Renal cortex interstitium (tissue), 11 donors: ENCODE measurements around the gene MYO18B. TPM values are rescaled to one million over a fixed set of nuclear protein-coding genes. Genes with fewer than 3 reads are reported as not detected.

Experiments used
- DNase-seq, 11 donors: peaks; one replicate each; pipeline ENCODE4 v3.0.0-alpha.2; 2013; ENCODE audit warnings: low read depth in 9 of 11, low spot score in 4 of 11; ENCODE audit errors: extremely low read depth in 1 of 11
- polyA plus RNA-seq, 3 donors: library from polyadenylated mRNA; unstranded; fragments of 120-200 nt; gene quantifications; one replicate each; pipeline ENCODE4 v1.2.1, GENCODE V29; 2013; ENCODE audit not compliant: insufficient read length in 3 of 3

Gene MYO18B
- polyA plus RNA-seq, 3 donors, result 0.07 to 0.16 (median 0.15) TPM

DNA sequence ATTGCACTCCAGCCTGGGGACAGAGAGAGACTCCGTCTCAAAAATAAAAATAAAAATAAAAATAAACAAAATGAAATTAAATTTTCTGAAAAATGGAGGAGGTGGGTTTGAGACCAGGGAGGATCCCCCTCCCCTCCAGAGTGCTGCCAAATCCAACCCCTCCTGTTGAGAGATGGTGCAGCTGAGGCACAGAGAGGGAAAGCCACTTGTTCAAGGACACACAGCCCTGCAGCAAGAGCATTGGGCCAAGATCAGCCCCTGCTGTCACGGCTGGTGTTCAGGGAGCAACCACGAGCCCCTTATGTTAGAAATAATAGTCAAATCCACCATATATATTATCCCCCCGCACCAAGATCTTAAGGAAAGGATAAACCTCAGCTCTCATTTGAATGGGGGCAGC is 2.7 kb downstream of the MYO18B start:
- DNase-seq, result no peak

DNA sequence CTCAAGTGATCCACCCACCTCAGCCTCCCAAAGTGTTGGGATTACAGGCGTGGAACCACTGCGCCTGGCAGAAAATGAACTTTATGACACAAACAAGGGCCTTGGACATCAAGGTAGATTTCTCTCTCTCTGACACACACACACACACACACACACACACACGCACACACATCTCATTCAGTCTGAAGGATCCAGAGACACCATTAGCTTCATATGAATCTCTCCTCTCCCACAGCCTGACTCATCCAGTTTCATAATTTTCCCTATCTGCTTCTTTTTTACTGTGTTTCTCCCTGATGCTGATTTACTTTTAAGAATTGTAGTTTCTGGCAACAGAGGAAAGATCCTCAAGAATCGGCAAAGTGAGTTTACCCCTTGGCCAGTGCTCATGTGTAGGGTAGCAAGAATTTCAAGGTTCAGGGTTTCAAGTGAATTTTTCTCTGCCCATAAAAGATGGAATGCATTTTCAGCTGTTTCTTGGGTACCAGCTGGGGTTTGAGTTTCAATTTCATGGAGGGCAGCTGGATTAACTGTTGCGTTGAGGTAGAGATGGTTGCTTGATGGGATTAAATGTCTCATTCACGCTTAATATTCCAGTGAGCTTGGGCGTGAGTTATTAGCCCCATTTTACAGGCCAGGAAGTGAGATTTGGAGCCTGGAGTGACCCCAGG is 3.5 kb downstream of the MYO18B start:
- DNase-seq, result no peak

DNA sequence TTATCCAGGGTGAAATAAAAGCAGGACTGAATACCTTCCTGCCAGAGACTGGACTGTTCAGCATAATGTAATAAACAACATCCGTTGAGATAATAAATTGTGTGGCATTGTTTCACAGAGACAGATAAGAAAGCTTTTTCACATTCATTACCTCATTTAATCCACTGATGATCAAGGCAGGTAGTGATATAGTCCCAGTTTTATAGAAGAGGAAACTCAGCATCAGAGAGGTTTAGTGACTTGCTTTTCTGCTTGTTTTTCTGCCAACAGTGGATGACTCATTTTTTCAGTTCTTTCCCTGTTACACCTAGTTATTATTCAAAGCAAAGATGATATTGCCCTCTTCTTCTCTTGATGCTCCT is 4.0 kb downstream of the MYO18B start:
- DNase-seq, result no peak

DNA sequence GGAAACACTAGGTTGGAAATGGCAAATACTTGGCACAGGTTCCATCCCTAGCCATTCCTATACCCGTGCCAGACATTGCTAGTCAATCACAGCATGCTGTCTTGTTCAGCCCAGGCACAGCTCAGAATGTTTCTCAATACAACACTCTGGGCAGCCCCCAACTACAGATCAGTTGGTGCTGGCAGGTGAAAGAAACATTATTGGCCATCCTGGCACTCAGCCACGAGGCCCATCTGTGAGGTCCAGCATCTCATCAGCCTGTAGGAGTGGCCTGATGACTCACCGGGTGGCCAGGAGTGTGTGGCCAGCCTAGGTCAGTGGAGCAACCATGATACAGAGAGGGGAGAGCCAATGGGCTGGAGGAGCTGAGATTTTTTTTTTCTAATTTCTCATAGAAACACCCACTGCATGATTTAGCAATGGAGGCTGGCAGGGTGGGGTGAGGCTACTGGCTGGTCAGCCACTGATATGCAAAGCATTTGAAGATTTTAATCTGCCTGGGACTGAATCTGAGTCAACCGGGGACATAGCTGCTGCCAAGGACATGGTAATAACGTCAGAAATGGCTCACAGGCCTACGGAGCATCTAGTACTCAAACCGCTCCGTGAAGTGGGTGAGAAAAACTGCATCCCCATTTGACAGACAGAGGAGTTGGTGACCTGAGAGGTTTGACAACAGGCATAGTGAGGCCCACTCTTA is 5.4 kb downstream of the MYO18B start:
- no peak for DNase-seq

DNA sequence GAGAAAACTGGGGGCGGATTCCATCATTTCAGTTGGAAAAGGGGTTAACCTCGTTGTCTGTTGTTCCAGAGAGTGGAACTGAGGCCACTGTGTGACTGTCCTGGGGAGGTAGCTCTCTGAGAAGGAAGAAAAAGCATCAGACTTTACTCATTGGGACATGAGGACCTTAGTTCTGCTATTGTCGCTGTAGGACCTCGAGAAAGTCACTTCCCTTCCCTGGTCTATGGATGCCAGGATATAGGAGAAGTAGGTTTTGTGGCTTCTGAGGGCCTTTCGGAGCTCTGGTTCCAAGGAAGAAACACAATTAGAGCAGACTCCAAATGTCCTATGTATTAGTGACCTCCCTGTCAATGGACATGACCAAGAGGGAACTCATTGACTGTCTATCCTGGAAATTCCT is 6.2 kb downstream of the MYO18B start:
- DNase-seq, result no peak

DNA sequence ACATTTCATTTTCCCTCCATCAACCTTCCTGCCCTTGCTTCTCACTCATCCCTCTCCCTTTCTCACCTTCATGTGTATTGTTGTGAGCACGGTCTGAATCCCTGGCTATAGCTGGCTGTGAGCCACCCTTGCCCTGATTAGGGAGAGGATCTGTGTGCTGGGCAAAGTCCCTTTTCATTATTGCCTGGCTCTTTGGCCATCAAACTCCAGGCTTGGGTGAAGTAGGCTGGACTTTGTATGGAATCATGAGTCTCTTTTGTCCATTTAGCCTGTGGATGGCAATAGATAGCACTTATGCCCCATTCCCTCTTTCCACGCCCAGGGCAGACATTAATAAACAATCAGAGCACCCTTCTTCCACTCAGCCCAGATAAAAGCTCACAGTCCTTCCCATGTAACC is 6.7 kb downstream of the MYO18B start:
- no peak for DNase-seq

DNA sequence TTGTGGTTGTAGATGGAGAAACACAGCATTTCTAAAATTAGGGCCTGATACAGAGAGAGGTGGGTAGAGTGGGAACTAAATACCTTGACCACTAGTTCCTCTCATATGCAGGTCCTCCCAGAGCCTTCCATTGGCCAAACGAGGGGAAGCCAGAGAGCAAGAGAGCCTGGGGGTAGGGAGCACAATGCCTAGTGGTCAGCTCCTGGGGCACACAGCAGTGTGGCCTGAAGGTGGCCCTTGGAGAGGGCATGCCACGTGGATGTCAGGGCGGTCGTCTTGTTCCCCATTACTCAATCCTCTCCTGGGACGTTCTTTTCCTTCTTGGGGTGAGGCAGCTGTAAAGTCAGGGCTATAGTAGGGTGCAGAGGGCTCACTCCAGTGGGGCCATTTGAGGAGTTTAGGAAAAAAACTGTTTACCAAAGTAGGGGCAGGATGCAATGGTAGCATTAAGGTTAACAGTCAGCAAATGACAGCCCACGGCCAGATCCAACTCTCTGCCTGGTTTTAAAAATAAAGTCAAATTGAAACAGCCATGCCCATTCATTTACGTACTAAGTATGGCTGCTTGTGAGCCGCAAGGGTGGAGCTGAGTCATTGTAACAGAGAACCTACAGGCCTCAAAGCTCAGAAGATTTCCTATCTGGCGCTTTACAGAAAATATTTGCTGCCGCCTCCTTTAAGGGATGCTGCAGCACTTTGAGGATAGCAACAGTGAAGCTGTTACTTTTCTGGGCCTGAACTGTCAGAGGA is 7.6 kb downstream of the MYO18B start:
- DNase-seq, result no peak

DNA sequence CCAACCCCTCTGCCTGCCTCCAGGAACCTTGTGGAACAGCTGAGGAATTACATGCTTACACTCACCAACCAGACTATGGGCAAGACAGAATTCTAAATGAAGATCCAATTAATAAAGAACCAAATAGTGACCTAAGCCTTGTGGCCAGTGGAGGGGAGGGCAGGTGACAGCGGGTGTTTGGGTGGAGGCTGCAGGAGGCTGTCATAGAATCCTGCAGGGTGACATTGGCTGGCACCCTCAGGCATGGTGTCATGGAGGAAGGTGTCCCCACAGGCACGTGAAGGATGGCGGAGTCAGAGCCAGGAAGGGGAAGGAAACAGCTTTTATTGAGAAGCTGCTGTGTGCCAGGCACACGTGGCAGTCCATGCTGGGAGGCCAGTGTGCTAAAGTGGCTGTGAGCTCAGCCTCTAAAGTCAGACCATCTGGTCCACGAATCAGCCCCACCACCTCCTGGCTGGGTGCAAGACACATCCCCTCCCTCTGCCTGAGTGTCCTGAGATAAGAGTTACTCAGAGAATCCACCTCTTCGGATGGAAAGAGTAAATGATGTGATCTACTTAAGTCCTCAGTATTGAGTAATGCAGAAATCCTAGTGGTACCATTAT is 8.7 kb downstream of the MYO18B start:
- DNase-seq, result no peak

DNA sequence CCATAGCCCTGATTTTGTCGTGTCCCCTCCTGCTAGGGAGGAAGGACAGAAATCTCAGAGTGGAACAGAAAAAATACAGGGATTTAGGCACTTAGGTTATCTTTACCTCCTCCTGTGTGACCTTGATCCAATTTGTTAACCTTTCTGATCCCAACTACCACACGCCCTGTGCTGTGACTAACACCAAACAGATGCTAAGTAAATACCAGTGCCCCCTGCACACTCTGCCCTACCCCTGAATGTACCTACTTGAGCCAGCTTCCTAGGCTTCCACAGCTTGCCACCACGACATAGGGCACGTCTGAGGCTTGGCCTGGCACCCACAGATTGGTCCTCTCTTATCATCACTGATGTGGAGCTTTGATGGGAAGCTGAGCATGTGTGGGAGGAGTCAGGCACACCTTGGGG is 9.2 kb downstream of the MYO18B start:
- no peak for DNase-seq

DNA sequence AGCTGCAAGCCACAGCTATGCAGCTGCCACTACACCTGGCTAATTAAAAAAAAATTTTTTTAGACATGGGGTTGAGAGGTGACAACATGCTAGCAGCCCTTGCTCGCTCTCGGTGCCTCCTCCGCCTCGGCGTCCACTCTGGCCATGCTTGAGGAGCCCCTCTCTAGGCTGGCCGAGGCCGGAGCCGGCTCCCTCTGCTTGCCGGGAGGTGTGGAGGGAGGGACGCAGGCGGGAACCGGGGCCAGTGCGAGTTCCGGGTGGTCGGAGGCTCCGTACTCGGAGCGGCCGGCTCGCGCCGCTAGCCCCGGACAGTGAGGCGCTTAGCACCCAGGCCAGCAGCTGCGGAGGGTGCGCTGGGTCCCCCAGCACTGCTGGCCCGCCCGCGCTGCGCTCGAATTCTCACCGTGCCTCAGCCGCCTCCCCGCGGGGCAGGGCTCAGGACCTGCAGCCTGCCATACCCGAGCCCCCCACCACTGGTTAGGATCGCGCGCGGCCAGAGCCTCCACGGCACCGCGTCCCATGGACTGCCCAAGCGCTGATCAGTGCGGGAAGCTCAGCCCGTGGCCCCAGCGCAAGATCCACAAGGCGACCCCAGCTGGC is 10.7 kb downstream of the MYO18B start:
- no peak for DNase-seq

DNA sequence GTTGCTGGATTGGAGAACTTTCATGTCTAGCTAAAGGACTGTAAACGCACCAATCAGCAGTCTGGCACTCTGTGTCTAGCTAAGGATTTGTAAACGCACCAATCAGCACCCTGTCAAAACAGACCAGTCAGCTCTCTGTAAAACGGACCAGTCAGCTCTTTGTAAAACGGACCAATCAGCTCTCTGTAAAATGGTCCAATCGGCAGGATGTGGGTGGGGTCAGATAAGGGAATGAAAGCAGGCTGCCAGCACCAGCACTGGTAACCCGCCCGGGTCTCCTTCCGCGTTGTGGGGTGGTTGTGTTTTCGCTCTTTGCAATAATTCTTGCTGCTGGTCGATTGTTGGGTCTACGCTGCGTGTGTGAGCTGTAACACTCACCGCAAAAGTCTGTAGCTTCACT is 11.3 kb downstream of the MYO18B start:
- DNase-seq, result no peak

DNA sequence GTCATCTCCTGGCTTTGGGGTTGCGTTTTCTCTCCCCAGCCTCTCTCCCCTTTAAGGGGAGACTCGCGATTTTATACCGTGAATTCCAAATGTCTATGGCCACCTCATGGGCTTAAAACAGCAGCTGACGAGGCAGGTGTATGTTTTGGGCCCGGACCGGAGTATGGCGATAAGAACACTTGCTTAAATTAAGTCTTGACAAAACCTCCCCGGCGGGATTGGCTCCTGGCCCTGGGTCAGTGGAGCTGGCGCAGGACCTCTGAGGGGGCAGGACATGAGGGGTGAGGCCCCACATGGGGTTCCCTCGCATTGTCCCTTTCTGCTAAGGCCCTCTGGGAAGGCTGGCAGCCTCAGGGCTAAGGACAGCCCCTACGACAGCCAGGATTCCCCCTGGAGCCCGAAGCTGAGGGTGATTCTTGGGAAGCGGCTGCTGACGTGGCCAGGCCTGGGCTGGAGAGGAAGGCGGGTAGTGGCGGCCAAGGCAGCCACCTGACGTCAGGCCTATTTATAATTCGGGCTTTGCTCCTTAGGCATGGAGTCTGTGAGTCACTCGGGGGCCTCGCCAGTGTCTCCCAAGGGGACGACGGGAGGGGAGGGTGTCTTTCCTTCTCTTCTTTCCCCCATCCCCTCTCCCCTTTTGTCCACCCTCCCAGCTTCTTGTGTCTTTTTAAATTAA is 12.7 kb downstream of the MYO18B start:
- DNase-seq, result no peak

DNA sequence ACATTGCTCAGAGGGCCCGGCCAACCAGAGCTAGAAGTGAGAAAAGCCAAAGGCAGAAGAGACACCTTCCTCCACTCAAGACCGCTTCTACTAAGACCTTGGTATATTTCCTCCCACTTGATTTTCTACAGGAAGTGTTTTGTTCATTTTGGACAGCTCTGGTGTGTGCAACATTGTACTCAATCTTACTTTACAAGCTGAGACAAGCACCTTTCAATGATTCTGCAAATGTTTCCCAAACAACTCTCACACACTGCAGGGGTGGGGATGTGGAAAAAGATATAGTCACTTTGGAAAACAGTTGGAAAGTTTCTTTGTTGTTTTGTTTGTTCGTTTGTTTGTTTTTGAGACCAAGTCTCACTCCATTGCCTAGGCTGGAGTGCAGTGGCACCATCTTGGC is 15.7 kb downstream of the MYO18B start:
- no peak for DNase-seq

DNA sequence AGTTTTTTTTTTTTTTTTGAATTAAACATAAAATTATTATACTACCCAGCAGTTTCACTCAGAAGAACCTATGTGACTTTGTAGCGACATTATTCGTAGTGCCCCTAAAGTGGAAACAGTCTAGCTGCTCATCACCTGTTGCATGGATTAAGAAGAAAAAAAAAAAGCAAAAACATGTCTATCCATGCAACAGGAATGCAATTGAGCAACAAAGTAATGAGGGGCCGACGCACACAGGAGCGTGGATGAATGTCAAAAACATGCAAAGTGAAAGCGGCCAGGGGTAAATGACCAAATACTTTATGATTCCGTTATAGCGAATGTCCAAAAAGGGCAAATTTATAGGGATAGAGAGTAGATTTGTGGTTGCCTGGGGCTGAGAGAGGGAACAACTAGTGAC is 16.3 kb downstream of the MYO18B start:
- DNase-seq, result no peak

DNA sequence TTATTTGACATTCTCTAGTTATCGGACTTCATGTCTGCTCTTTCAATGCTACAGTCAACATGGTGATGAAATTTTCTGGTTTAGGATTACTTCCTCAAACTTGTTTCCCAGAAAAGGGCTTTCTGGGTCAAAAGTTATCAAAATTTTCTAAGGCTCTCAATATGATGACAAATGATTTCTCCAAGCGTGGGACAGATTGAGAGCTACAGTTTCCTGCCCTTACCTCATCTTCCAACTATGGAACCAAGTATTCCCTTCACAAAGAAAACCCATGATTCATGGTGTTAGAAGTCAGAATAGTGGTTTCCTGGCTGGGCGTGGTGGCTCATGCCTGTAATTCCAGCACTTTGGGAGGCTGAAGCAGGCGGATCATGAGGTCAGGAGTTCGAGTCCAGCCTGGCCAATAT is 17.8 kb downstream of the MYO18B start:
- DNase-seq, result no peak

DNA sequence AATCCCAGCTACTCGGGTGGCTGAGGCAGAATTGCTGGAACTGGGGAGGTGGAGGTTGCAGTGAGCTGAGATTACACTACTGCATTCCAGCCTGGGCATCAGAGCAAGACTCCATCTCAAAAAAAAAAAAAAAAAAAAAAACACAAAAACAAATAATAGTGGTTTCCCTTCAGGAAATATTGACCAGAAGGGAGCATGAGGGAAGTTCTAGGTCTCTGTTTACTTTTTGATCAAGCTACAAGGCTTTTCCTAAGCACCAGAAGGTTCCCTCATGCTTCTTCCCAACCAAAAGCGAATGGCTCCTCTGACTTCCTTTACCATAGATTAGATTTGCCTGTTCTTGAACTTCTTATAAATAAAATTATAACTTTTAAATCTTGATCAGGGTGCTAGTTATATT is 18.3 kb downstream of the MYO18B start:
- DNase-seq, result no peak

DNA sequence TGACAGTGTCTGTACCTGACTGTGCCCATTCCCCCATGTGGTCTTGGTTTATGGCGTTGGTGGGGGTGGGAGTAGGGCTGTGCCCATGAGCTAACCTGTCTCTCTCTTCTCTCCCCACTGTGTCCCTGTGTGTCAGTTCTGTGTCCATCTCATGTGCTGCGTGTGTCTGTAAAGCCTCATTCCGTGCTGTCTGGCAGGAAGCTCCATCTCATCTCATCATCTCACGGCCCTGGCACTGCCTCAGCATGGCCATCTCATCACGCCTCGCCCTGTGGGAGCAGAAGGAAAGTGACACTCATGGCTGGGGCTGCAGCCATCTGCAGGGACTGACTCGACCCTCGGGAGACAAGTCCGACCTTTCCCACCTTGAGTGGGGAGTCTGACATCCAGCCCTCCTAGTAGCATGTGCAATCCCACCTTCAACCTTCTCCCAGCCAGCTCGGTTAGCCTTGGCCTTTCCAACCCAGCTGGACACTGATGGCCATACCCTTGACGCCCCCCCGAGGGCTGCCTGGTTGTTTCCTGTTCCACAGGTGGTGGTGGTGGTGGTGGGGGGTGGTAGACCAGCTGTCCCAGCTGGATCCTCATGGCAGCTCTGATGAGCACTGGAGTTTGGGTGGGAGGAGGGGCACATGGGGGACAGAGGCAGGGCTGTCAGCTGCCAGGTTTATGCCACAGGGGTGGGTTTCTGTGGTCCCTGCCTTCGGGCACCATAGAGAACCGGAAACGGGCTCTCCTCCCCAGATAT is 19.0 kb downstream of the MYO18B start:
- no peak for DNase-seq

DNA sequence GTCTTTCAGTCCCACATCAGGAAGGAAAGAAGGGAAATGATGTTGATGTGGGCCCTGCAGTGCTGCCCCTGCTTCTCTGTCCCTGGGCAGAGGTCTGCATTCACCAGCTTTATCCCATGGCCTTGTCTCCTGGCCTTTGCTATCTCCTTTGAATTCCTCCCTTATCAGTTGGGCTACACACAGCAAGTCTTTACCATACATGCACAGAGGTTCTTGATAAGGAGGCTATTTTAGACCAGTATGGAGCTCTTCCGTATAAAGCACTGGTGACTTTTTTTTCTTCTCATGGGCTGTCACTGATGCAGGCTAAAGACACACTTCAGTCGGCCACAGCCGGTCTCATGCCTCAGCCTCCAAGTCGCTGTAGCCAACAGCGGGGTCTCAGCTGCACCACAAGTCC is 20.2 kb downstream of the MYO18B start:
- DNase-seq, result no peak
